GM21786 (cell line): Measurements from ENCODE around the gene ZBTB20.

ENCODE experiments used
- ATAC-seq: cut with Tn5 transposase; IDR thresholded peaks from one replicate; pipeline ENCODE4 v1.9.1; 2021; ENCODE audit not compliant: unreplicated experiment

ZBTB20 gene

DNA sequence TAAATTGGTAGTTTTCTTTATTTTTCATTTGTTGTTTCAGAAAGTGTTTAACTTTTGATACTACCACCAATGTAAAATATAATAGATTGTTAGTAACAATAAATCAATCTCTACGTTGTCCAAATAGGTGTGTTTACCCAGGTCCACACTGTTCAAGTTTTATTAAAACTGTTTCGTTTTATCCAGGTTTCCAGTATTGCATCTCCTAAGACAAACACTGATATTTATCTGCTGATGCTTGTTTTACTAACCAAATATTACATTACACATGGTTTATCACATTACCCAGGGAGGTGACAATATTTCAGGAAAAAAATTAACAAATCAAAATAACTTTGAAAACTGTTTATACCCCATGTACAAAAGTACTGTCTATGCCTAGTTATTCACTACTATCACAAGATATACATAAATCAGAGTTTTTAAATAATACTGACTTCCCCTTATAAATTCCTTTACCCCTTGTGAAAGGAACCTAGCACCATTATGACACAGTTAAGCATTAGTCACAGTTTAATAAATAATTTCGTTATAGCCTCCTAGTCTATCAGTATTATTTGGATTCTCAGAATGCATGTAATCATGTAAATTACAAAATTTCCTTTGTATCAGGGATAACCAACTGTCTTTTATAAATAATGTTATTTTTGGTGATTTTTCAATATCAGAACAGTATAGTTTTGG lies 205.3 kb downstream of the ZBTB20 start:
- ATAC-seq: no peak

DNA sequence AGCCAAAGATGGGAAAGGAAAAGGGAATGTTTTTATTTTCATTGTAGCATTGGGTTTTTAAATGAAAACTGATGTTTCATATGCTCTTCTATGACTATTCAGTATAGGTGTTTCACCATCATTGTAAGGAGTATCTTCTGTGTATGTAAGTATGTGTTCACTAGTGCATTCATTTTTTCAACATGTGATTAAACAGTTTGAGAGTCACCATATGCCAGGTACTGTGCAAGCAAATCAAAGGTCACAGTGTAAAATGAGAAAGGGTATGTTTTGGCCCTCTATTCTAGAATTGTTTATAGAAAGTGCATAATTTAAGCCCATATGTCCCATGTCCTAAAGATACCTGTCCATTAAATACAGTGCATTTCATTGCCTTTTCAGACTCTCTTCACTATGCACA lies 207.2 kb downstream of the ZBTB20 start:
- ATAC-seq: no peak

DNA sequence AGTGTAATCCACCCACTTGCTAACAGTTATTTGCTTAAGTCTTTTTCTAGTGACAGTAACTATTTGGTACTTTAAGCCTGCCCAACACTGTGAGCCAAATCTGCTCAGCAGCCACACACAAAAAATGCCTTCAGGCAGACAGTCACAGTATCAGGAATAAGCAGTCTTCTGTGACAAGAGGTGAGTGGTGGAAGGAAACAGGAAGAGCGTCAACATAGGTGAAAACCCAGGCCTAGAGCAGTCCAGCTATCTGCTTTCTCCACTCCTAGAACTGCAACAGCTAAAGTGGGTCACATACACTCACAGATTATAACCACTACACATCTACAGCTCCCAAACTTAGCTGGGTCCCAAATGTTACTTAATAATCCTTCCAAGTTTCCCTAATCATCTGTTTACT lies 213.7 kb downstream of the ZBTB20 start:
- ATAC-seq: no peak

- no peak for ATAC-seq
Observed at GRCh38 chr3:114929971-114930732, 216.9 kb downstream of the ZBTB20 start.

DNA sequence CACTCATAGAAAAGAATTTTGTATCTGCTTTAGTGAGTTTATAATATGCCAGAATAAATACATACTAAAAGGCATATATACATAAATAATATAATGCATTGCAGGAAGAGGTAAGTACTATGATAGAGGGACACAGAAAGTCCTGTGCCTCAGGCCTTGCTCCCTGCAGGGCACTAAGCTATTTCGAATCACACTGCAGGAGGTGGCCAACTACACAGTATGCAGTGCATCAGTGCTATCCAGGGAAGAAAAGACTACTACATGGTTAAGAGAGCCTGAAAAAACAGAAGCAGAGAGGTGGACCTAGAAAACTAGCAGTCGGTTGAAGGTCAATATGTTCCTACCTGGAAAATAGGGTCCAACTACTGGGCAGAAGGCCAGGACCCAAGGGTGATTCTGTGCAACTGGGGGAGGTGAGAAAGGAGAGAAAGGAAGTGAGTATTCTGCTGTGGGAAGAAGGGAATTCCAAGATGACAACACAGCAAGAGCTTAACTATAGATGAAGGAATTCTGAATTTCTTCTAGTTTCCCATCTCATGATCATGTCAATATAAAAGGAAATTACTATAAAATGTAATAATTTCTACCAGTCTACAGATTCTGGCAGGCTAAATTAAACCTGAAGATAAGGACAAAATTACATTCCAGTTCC lies 218.0 kb downstream of the ZBTB20 start:
- ATAC-seq: no peak

DNA sequence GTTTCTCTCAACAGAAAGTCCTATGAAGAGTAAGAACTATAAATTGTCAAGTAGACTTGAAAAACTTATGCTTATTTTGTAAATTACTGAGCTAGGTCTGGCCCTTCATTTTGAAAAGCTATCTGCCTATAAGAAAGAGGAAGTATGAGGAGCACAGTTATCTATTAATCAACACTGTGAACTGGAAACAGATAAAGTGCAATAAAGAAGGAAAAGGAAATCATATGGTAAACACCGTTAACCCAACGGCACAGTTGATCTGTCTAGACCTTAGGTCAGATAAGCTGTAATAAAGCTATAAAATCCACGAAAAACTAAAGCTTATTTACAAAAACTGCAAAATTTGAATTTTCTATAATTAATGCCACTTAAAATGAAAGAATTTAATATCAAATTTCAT lies 242.5 kb downstream of the ZBTB20 start:
- ATAC-seq: no peak

DNA sequence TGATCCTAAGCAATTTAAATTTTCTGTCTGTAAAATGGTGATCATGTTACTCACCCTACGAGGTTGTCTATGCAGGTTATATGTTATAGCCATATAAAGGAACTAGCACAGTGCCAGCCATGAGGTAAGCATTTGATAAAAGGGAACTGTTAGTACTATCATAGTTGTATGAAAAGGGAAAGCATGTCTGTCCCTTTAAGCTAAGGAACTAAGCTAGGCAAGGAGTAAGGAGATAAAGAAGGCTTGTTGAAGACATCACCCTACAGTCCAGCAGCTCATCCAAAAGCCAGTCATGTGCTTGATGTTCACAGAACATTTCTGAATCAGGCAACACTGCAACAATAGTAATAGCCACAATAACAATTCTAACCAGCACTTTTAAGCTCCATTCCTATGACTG lies 243.9 kb downstream of the ZBTB20 start:
- no peak for ATAC-seq

GRCh38 chr3:114902691-114903101 lies 244.4 kb downstream of the ZBTB20 start:
- no peak for ATAC-seq

DNA sequence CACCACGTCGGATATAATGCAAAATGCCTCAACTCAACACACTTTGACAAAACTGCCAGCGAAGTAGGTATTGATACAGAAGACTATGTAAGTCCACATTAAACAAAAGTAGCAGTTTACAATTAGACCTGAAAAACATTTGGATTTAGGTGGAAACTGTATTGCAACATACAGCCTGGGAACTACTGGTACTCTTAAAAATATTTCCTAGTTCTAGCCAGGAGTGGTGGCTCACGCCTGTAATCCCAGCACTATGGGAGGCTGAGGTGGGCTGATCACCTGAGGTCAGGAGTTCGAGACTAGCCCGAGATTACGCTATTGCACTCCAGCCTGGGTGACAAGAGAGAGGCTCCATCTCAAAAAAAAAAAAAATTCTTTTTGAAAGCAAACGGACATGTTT lies 246.2 kb downstream of the ZBTB20 start:
- ATAC-seq: no peak

GRCh38 chr3:114899186-114899931 lies 247.7 kb downstream of the ZBTB20 start:
- ATAC-seq: no peak

- no peak for ATAC-seq
Observed at GRCh38 chr3:114896978-114897377, 250.1 kb downstream of the ZBTB20 start.

GRCh38 chr3:114893361-114893760 lies 253.7 kb downstream of the ZBTB20 start:
- no peak for ATAC-seq

GRCh38 chr3:114892880-114893279 lies 254.2 kb downstream of the ZBTB20 start:
- ATAC-seq: no peak

- no peak for ATAC-seq
Observed at GRCh38 chr3:114892131-114892879, 254.8 kb downstream of the ZBTB20 start.

DNA sequence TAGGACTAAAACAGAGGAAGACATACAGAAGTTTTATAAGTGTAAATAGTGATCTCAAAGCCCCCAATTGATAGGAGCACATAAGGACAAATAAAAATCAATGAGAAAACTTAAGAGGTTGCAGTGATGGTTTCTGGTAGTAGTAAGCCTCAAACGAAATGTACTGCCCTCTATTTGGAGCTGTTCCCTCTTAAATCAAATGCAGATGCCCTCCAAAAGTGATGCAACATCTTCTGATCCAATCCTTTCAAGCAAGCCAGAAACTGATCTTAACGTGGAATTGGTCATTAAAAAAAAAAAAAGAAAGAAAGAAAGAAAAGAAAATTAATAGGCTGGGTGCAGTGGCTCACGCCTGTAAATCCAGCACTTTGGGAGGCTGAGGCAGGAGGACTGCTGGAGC lies 259.3 kb downstream of the ZBTB20 start:
- no peak for ATAC-seq

DNA sequence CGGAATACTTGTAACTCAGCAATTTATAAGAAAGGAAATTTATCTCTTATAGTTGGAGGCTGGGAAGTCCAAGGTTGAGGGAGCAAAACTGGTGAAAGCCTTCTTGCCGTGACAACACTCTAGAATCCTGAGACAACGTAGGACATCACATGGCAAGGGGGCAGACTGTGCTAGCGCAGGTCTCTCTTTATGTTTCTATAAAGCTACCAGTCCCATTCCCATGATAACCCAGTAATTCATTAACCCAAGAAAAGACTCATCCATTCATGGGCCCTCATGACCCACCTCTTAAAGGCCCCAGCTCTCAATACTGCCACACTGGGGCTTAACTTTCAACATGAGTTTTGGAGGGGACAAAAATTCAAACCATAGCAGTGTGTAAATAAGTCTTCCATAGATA lies 260.2 kb downstream of the ZBTB20 start:
- no peak for ATAC-seq

DNA sequence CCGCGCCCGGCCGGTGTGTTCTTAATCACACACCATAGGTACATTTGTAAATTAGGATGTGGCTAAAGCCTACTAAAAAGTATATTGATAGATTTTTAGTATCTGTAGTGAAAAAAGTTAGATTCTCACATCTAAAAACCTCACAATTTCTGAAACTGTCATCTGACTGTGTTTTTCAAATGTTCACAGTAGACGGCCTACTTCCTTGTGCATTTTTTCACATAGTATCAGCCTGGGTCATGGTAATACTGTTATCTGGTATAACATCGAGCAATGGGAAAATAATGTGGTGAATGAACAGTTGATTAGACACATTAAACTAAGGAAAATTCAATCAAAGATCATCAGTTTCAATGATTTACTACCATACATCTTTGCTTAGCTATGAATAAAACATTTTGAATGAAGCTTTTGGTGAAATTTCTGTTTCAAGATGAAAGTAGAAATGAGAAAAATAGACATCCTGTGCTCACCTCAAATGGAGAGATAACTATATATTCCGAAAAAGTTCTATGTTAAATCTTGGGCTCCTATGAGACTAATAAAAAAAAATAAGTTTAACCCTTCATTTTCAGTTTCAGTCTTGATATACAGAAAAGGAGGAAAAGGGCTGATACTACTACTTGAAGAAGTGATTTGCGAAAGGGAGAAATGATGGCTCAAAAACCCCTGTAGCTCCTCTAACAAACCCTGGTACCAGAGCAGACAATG lies 262.7 kb downstream of the ZBTB20 start:
- peak; percentile 49 for ATAC-seq

- no peak for ATAC-seq
Observed at GRCh38 chr3:114880078-114880477, 267.0 kb downstream of the ZBTB20 start.

- ATAC-seq: peak; percentile 80
Observed at GRCh38 chr3:114879059-114880031, 267.7 kb downstream of the ZBTB20 start.
